ENCODE data around the gene GLMN. TPM values are rescaled to one million over a fixed set of nuclear protein-coding genes. Genes with fewer than 3 reads are reported as not detected.

The GLMN gene
- total RNA-seq, 2 donors from 2014 or later = 5.4 to 6.3 TPM

GRCh38 chr1:92230736-92231135 is 68.1 kb downstream of the GLMN start:
- Histone ChIP-seq H3K4me3 (no peak overlapping the region), H3K9me3 (no peaks in the 10 kb centered on the region), H3K27me3 (no peaks in the 10 kb centered on the region), H3K4me1 (no peaks in the 10 kb centered on the region), H3K27ac (no peak overlapping the region), H3K9ac (ENCODE audit: low read depth in 2 of 2, low read length in 2 of 2) (no peak overlapping the region), H3K36me3 (no peaks in the 10 kb centered on the region)
- no peak for DNase-seq
- TF ChIP-seq CTCF (IDR thresholded peaks at IDR 0.05) = no peak
- intact Hi-C loops (cut with DNase I) = no loop called here

- no peak overlapping the region for H3K27ac ChIP-seq
- no peak overlapping the region for H3K4me3 ChIP-seq
- no peaks in the 10 kb centered on the region for H3K36me3 ChIP-seq
- H3K9ac ChIP-seq (ENCODE audit: low read depth in 2 of 2, low read length in 2 of 2) = no peak overlapping the region
- intact Hi-C loops (cut with DNase I) = no loop called here
- no peaks in the 10 kb centered on the region for H3K27me3 ChIP-seq
- no peaks in the 10 kb centered on the region for H3K4me1 ChIP-seq
- no peak for DNase-seq
- no peak for TF ChIP-seq CTCF (IDR thresholded peaks at IDR 0.05)
- H3K9me3 ChIP-seq = no peaks in the 10 kb centered on the region
Observed at GRCh38 chr1:92228401-92228800, 70.4 kb downstream of the GLMN start.

GRCh38 chr1:92219028-92219427 is 79.8 kb downstream of the GLMN start:
- Histone ChIP-seq H3K27ac (no peak overlapping the region), H3K9ac (ENCODE audit: low read depth in 2 of 2, low read length in 2 of 2) (no peak overlapping the region), H3K4me3 (no peak overlapping the region), H3K4me1 (no peaks in the 10 kb centered on the region), H3K9me3 (no peaks in the 10 kb centered on the region), H3K36me3 (no peaks in the 10 kb centered on the region), H3K27me3 (no peaks in the 10 kb centered on the region)
- no peak for TF ChIP-seq CTCF (IDR thresholded peaks at IDR 0.05)
- DNase-seq = no peak
- intact Hi-C loops (cut with DNase I) = no loop called here

- no peak for TF ChIP-seq CTCF (IDR thresholded peaks at IDR 0.05)
Observed at GRCh38 chr1:92218559-92218958, 80.2 kb downstream of the GLMN start.

GRCh38 chr1:92217721-92218120 is 81.1 kb downstream of the GLMN start, which contains the start of gene C1orf146:
Gene C1orf146 (plus strand): TSS chr1:92217915. CDS start chr1:92231421, 13,506 bp downstream.
- no peaks in the 10 kb centered on the region for H3K4me1 ChIP-seq
- H3K9me3 ChIP-seq = no peaks in the 10 kb centered on the region
- H3K4me3 ChIP-seq = no peak within 1 kb of the TSS
- TF ChIP-seq CTCF (IDR thresholded peaks at IDR 0.05) = no peak
- H3K9ac ChIP-seq (ENCODE audit: low read depth in 2 of 2, low read length in 2 of 2) = no peak within 1 kb of the TSS
- H3K27me3 ChIP-seq = no peaks in the 10 kb centered on the region
- H3K27ac ChIP-seq = no peak within 1 kb of the TSS
- DNase-seq = no peak
- intact Hi-C loops (cut with DNase I) = no loop called here
- H3K36me3 ChIP-seq = no peaks in the 10 kb centered on the region

More at GRCh38 chr1:92218559-92218958, 80.2 kb downstream of the GLMN start:
- Histone ChIP-seq H3K36me3 (no peaks in the 10 kb centered on the region), H3K4me1 (no peaks in the 10 kb centered on the region), H3K9me3 (no peaks in the 10 kb centered on the region), H3K27ac (no peak overlapping the region), H3K4me3 (no peak overlapping the region), H3K27me3 (no peaks in the 10 kb centered on the region), H3K9ac (ENCODE audit: low read depth in 2 of 2, low read length in 2 of 2) (no peak overlapping the region)
- intact Hi-C loops (cut with DNase I) = no loop called here
- DNase-seq = no peak

All from colonic mucosa (tissue), 4 donors.